Heart left ventricle (tissue), 13 donors: Measurements from ENCODE around the gene GPR87.

Source experiments
- POLR2A ChIP-seq, 2 donors: fragments of 450-650 bp; IDR thresholded peaks; one replicate each; pipeline ENCODE4 v1.6.1; 2017; ENCODE audit warnings: antibody characterized with exemption in 2 of 2, mild to moderate bottlenecking in 2 of 2, moderate library complexity in 2 of 2
- TF ChIP-seq, protein P1 (sequence below), 12 donors: fragments of 200-600 bp; sonication (generic) in 4 of 12; IDR thresholded peaks; one replicate each; pipeline versions ENCODE4 v1.5.0 to v1.8.0; 2018 to 2022; ENCODE audit warnings: antibody characterized with exemption in 12 of 12, mild to moderate bottlenecking in 5 of 12
- donor health status: ischemic (EF 13 %, LVEDD 7.1; RV severe dilation, severe dysfunction).
- donor health status: DM: no; HTN: yes; CAD: no.
- donor health status: DM: no; HTN: no; CAD: no.
- donor health status: ischemic (EF 25% LVEDD 6.9; RV normal size, moderate dysfunction).
- donor health status: ischemic (EF 25% LVEDD 5.7; RV mildly dilated, moderate dysfunction).
- donor health status: ischemic (EF 35%, LVEDD 5.7; RV mildly dilated, moderate dysfunction).
- donor health status: nonischemic (EF 11% LVEDD 7.7; RV severe dilation, severe dysfunction).
- donor health status: DM: yes; HTN: yes; CAD: no.
- donor health status: PGD.
- donor health status: ischemic (EF 29% LVEDD 5.4; RV normal size, mild dysfunction).
- donor health status: nonischemic (EF 23%, LVEDD 6.1; RV moderate dilation, normal function).

DNA sequence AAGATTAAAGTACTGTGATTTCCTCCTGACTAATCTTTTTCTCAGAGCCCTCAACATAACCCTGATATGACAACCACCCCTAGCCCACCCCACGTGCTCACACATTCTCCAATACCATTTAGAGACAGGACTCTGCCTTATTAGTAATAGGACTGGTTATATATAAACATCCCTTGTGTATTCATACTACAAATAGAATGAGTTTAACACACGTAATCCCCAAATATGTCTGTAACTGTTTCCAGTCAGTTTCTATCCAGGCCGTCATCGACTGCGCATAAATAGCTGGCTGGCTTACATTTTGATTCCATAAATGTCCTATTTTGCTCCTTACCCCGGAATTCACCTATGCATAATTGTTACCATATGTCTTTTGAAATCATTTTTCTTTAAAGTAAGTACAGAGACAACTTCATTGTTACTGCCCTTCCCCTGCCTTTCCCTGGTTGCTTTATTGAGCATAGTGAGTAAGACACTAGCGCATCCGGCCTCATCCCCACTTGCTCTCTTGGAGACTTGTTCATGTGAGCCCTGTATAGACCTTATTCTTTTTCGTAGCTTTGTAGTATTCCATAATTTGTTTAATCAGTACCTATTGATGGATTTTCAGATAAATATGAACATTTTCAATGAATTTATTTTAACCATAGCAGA is 34.8 kb downstream of the GPR87 start:
- no peak for TF ChIP-seq POLR2A (IDR thresholded peaks at IDR 0.05)
- TF ChIP-seq, protein P1, sequence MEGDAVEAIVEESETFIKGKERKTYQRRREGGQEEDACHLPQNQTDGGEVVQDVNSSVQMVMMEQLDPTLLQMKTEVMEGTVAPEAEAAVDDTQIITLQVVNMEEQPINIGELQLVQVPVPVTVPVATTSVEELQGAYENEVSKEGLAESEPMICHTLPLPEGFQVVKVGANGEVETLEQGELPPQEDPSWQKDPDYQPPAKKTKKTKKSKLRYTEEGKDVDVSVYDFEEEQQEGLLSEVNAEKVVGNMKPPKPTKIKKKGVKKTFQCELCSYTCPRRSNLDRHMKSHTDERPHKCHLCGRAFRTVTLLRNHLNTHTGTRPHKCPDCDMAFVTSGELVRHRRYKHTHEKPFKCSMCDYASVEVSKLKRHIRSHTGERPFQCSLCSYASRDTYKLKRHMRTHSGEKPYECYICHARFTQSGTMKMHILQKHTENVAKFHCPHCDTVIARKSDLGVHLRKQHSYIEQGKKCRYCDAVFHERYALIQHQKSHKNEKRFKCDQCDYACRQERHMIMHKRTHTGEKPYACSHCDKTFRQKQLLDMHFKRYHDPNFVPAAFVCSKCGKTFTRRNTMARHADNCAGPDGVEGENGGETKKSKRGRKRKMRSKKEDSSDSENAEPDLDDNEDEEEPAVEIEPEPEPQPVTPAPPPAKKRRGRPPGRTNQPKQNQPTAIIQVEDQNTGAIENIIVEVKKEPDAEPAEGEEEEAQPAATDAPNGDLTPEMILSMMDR (IDR thresholded peaks at IDR 0.05), result no peak
